ENCODE results near the gene PDS5B. TPM values are rescaled to one million over a fixed set of nuclear protein-coding genes. Genes with fewer than 3 reads are reported as not detected.

The PDS5B gene
- total RNA-seq, 1 experiment from 2014 or later = 44.3 TPM

DNA sequence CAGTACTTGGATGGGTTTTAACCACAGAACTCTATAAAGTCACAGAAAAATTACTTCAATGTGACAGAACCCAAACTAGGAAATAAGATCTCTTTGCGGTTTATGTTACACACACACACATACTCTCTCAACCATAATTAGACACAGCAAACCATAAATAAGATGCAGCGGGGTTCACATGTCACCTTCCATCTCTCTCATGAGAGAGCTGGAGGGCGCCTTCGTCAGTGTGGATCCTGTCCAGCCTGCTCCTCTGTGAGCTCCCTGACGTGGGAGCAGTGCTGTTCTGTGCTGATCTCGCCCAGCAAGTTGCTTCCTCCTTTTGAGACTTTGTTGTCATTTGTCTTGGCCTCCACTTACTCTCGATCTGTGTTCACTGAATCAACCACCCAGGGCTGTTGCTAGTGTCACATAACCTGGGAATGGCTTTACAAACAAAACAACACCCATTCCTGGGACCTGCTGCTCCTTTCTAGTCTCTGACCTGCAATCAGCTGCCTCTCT, 225.1 kb downstream of the PDS5B start:
- CTCF ChIA-PET = no interaction called here
- TF ChIP-seq HMGA2 (CRISPR knock-in tag; IDR thresholded peaks at IDR 0.05) (no peak), ZNF396 (CRISPR knock-in tag; IDR thresholded peaks at IDR 0.05; ENCODE audit: borderline replicate concordance) (no peak), MXD4 (CRISPR knock-in tag; IDR thresholded peaks at IDR 0.05; ENCODE audit: borderline replicate concordance) (no peak), ZNF416 (CRISPR knock-in tag; IDR thresholded peaks at IDR 0.05) (no peak), KAT7 (CRISPR knock-in tag; IDR thresholded peaks at IDR 0.05; ENCODE audit: borderline replicate concordance) (no peak), ETV6 (CRISPR knock-in tag; IDR thresholded peaks at IDR 0.05) (no peak), ZBTB21 (CRISPR knock-in tag; IDR thresholded peaks at IDR 0.05; ENCODE audit: borderline replicate concordance) (no peak), RELA (CRISPR knock-in tag; IDR thresholded peaks at IDR 0.05; ENCODE audit: borderline replicate concordance) (no peak), FOXK1 (CRISPR knock-in tag; IDR thresholded peaks at IDR 0.05) (no peak), SMAD3 (CRISPR knock-in tag; IDR thresholded peaks at IDR 0.05; ENCODE audit: borderline replicate concordance) (no peak)
- TF ChIP-seq, protein P1, sequence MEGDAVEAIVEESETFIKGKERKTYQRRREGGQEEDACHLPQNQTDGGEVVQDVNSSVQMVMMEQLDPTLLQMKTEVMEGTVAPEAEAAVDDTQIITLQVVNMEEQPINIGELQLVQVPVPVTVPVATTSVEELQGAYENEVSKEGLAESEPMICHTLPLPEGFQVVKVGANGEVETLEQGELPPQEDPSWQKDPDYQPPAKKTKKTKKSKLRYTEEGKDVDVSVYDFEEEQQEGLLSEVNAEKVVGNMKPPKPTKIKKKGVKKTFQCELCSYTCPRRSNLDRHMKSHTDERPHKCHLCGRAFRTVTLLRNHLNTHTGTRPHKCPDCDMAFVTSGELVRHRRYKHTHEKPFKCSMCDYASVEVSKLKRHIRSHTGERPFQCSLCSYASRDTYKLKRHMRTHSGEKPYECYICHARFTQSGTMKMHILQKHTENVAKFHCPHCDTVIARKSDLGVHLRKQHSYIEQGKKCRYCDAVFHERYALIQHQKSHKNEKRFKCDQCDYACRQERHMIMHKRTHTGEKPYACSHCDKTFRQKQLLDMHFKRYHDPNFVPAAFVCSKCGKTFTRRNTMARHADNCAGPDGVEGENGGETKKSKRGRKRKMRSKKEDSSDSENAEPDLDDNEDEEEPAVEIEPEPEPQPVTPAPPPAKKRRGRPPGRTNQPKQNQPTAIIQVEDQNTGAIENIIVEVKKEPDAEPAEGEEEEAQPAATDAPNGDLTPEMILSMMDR (IDR thresholded peaks at IDR 0.05) = no peak
- TF ChIP-seq, protein P2, sequence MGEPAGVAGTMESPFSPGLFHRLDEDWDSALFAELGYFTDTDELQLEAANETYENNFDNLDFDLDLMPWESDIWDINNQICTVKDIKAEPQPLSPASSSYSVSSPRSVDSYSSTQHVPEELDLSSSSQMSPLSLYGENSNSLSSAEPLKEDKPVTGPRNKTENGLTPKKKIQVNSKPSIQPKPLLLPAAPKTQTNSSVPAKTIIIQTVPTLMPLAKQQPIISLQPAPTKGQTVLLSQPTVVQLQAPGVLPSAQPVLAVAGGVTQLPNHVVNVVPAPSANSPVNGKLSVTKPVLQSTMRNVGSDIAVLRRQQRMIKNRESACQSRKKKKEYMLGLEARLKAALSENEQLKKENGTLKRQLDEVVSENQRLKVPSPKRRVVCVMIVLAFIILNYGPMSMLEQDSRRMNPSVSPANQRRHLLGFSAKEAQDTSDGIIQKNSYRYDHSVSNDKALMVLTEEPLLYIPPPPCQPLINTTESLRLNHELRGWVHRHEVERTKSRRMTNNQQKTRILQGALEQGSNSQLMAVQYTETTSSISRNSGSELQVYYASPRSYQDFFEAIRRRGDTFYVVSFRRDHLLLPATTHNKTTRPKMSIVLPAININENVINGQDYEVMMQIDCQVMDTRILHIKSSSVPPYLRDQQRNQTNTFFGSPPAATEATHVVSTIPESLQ (CRISPR knock-in tag; IDR thresholded peaks at IDR 0.05) = no peak
- TF ChIP-seq, protein P3, sequence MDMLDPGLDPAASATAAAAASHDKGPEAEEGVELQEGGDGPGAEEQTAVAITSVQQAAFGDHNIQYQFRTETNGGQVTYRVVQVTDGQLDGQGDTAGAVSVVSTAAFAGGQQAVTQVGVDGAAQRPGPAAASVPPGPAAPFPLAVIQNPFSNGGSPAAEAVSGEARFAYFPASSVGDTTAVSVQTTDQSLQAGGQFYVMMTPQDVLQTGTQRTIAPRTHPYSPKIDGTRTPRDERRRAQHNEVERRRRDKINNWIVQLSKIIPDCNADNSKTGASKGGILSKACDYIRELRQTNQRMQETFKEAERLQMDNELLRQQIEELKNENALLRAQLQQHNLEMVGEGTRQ (CRISPR knock-in tag; IDR thresholded peaks at IDR 0.05) = no peak
- TF ChIP-seq, protein P4, sequence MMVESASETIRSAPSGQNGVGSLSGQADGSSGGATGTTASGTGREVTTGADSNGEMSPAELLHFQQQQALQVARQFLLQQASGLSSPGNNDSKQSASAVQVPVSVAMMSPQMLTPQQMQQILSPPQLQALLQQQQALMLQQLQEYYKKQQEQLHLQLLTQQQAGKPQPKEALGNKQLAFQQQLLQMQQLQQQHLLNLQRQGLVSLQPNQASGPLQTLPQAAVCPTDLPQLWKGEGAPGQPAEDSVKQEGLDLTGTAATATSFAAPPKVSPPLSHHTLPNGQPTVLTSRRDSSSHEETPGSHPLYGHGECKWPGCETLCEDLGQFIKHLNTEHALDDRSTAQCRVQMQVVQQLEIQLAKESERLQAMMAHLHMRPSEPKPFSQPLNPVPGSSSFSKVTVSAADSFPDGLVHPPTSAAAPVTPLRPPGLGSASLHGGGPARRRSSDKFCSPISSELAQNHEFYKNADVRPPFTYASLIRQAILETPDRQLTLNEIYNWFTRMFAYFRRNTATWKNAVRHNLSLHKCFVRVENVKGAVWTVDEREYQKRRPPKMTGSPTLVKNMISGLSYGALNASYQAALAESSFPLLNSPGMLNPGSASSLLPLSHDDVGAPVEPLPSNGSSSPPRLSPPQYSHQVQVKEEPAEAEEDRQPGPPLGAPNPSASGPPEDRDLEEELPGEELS (CRISPR knock-in tag; IDR thresholded peaks at IDR 0.05) = no peak
- TF ChIP-seq, protein P5, sequence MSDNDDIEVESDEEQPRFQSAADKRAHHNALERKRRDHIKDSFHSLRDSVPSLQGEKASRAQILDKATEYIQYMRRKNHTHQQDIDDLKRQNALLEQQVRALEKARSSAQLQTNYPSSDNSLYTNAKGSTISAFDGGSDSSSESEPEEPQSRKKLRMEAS (CRISPR knock-in tag; IDR thresholded peaks at IDR 0.05) = no peak
- TF ChIP-seq, protein P6, sequence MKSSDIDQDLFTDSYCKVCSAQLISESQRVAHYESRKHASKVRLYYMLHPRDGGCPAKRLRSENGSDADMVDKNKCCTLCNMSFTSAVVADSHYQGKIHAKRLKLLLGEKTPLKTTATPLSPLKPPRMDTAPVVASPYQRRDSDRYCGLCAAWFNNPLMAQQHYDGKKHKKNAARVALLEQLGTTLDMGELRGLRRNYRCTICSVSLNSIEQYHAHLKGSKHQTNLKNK (CRISPR knock-in tag; IDR thresholded peaks at IDR 0.05) = no peak
- POLR2A ChIA-PET = no interaction called here
- no peaks in the 10 kb centered on the region for H3K4me1 Mint-ChIP-seq
- ATAC-seq = no peak
- no peak overlapping the region for H3K4me3 Mint-ChIP-seq
- peaks cover 40% of the 10 kb centered on the region for H3K9me3 Mint-ChIP-seq
- no peak overlapping the region for H3K27ac Mint-ChIP-seq
- no peak for DNase-seq (ENCODE audit: low spot score)
- no peaks in the 10 kb centered on the region for H3K27me3 Mint-ChIP-seq (ENCODE audit: low read depth)
- no peaks in the 10 kb centered on the region for H3K36me3 Mint-ChIP-seq

DNA sequence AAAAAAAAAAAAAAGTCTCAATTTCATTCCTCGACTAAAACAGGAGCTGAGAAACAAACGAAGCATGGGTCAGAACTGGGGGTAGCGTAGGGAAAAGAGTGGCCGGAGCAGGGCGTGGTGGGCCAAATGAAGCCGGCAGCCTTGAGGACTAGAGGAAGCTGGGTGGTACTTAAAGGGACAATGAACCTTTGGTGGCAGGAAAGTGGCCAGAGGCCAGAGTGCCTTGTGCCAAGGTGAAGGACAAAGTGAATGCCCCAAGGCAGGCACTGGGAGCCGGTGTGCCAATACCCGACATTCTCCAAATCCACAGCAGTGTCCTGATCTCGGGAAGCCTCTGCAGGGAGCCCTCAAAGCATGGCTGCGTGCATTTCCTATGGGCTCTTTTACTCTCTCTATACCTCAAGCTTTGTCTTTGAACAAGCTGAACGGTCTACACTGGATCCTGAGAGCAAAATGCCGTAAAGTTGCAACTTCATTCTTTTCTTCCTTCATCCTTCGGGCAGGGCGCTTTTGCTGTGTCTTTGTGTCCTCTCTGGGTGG, 235.0 kb downstream of the PDS5B start:
- Mint-ChIP-seq H3K9me3 (peaks cover 3% of the 10 kb centered on the region; the same call in 1 of the 2 replicates), H3K27ac (no peak overlapping the region), H3K4me3 (no peak overlapping the region), H3K4me1 (peaks cover 5% of the 10 kb centered on the region), H3K27me3 (ENCODE audit: low read depth) (no peaks in the 10 kb centered on the region), H3K36me3 (no peaks in the 10 kb centered on the region)
- TF ChIP-seq ZNF671 (CRISPR knock-in tag; IDR thresholded peaks at IDR 0.05) (no peak), NFATC4 (CRISPR knock-in tag; IDR thresholded peaks at IDR 0.05) (no peak), ZNF232 (CRISPR knock-in tag; IDR thresholded peaks at IDR 0.05) (no peak), JAZF1 (CRISPR knock-in tag; IDR thresholded peaks at IDR 0.05) (no peak)
- TF ChIP-seq, protein P1 (IDR thresholded peaks at IDR 0.05) = no peak
- no peak for ATAC-seq
- DNase-seq (ENCODE audit: low spot score) = no peak
- ChIA-PET CTCF (interaction anchor here (0.7 kb wide), 1 partner anchor 240 kb away, joined by 4 read pairs; no protein-coding TSS in a partner anchor), POLR2A (interaction anchor here (0.7 kb wide), 1 partner anchor 126 kb away, joined by 4 read pairs; no protein-coding TSS in a partner anchor)
